HL-60 (cell line): ENCODE data around the gene MRGPRX2.

Experiments used
- DNase-seq, 2 experiments: peaks; one replicate each; pipeline ENCODE4 v3.0.0-alpha.2; 2010 to 2020; ENCODE audit warnings: low read depth in 1 of 2, low spot score in 1 of 2
- H3K27ac ChIP-seq: fragments of 250-450 bp; sonication (Bioruptor Pico); replicated peaks from 2 replicates; pipeline ENCODE4 v1.5.1; 2020; ENCODE audit warnings: mild to moderate bottlenecking, moderate library complexity
- H3K27me3 ChIP-seq: fragments of 250-450 bp; sonication (Bioruptor Pico); 2 replicates; pipeline ENCODE4 v1.5.1; 2021; ENCODE audit warnings: mild to moderate bottlenecking, moderate library complexity; ENCODE audit not compliant: insufficient read depth, poor library complexity, severe bottlenecking
- H3K4me3 ChIP-seq: replicated peaks from 2 replicates; pipeline ENCODE4 v1.5.1; 2011; ENCODE audit warnings: mild to moderate bottlenecking, control low read depth, low read length; ENCODE audit not compliant: insufficient read depth
- CTCF ChIP-seq: IDR thresholded peaks from one replicate; pipeline ENCODE4 v1.5.1; 2011; ENCODE audit warnings: low read length, control low read depth, inconsistent platforms; ENCODE audit not compliant: insufficient read depth
- GABPA ChIP-seq: IDR thresholded peaks from 2 replicates; pipeline ENCODE4 v1.6.1; 2012; ENCODE audit warnings: low read depth
- POLR2AphosphoS5 ChIP-seq: IDR thresholded peaks from 2 replicates; pipeline ENCODE4 v1.6.1; 2012; ENCODE audit warnings: low read depth
- REST ChIP-seq: IDR thresholded peaks from 2 replicates; pipeline ENCODE4 v1.6.1; 2012; ENCODE audit warnings: low read depth; ENCODE audit not compliant: insufficient replicate concordance
- SPI1 ChIP-seq: IDR thresholded peaks from 2 replicates; pipeline ENCODE4 v1.6.1; 2012; ENCODE audit warnings: low read depth, mild to moderate bottlenecking, borderline replicate concordance

Gene MRGPRX2

GRCh38 chr11:19073454-19074415 lies 13.2 kb upstream of the MRGPRX2 start:
- no peak for TF ChIP-seq GABPA
- no peak for TF ChIP-seq POLR2AphosphoS5
- no peak for TF ChIP-seq SPI1
- DNase-seq = no peak
- Histone ChIP-seq H3K4me3 (no peak overlapping the region), H3K27ac (no peak overlapping the region), H3K27me3 (no peaks in the 10 kb centered on the region)

DNA sequence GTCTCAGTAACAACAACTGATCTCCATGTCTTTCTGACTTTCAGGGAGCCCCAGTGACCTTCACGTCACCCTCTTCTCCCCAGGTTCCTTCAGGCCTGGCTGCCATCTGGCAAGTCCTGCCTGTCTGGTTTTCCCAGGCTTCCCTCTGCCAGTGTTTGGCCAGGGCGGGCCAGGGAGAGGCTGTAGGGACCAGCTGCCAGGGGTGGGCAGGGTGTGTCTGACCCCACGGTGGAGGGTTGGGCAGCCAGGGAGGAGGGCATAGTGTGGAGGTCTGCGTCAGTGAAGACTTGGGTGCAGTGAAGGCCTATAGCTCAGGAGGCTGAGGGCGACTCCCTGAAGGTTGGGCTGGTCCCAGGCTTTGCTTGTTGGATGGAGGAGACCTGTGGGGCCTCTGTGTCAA lies 11.9 kb upstream of the MRGPRX2 start:
- no peak overlapping the region for H3K4me3 ChIP-seq
- no peaks in the 10 kb centered on the region for H3K27me3 ChIP-seq
- no peak overlapping the region for H3K27ac ChIP-seq
- TF ChIP-seq REST = no peak
- TF ChIP-seq POLR2AphosphoS5 = no peak
- TF ChIP-seq GABPA = no peak
- no peak for TF ChIP-seq SPI1
- TF ChIP-seq CTCF = no peak
- DNase-seq = no peak

DNA sequence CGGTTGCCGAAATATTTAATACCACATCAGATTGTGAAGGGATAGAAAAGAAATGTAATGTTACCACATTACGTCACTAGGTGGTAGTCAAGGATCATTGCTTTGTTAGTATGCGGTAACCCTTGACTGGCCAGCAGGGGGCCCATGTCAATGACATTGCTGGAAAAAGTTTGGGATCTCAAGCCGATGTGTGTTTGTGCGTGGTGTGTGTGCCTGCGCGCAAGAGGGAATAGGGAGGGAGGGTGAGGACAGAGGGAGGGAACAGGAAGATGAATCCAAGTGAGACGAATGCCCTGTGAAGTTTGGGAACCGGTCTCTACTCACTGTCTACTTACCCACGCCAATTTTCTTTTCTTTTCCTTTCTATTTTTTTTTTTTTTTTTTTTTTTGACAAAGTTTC lies 10.7 kb upstream of the MRGPRX2 start:
- TF ChIP-seq POLR2AphosphoS5 (no peak), REST (no peak), SPI1 (no peak), GABPA (no peak), CTCF (peak; percentile 96)
- Histone ChIP-seq H3K4me3 (no peak overlapping the region), H3K27ac (no peak overlapping the region), H3K27me3 (no peaks in the 10 kb centered on the region)
- peak; percentile 67 to 71 for DNase-seq

- H3K27me3 ChIP-seq = no peaks in the 10 kb centered on the region
- no peak overlapping the region for H3K4me3 ChIP-seq
- no peak for TF ChIP-seq CTCF
- no peak for TF ChIP-seq POLR2AphosphoS5
- TF ChIP-seq REST = no peak
- TF ChIP-seq GABPA = no peak
- TF ChIP-seq SPI1 = no peak
- H3K27ac ChIP-seq = no peak overlapping the region
- DNase-seq = no peak
Measured at GRCh38 chr11:19059833-19060232, 684 bp downstream of the MRGPRX2 start.
